ENCODE measurements around the gene MRPS27. TPM values are rescaled to one million over a fixed set of nuclear protein-coding genes. Genes with fewer than 3 reads are reported as not detected.

Gene MRPS27
- total and polyA plus RNA-seq, 2 of the 4 experiments (the other 2 are of a cell fraction) = 46.9 to 90.5 TPM

GRCh38 chr5:72210888-72211678 is 109.0 kb downstream of the MRPS27 start:
- peak overlapping the region; percentile 70 for H2AFZ ChIP-seq (replicated peaks; ENCODE audit: low read length, poor library complexity)
- peak overlapping the region; percentile 50 for H2AK9ac ChIP-seq (replicated peaks; ENCODE audit: low read depth, low read length, poor library complexity)
- ATAC-seq (ENCODE audit: low read depth) = peak; percentile 73
- peak overlapping the region; percentile 96 for H3K18ac ChIP-seq (ENCODE audit: low read depth, low read length)
- H4K5ac ChIP-seq (ENCODE audit: low read depth, low read length) = peak overlapping the region; percentile 72
- H3K9me3 ChIP-seq (ENCODE audit: control insufficient read depth, insufficient read depth, low read length) = no peaks in the 10 kb centered on the region
- WGBS, 2 experiments (ENCODE audit: extremely low coverage in 2 of 2, insufficient read length in 1 of 2) = 0% methylated on average over 1 of the region's 6 CpGs; no CpG with 5 or more reads in 1 of the 2 experiments
- in situ Hi-C loops (cut with MboI; ENCODE audit: low sequenced_read_pairs) = no loop called here
- peak overlapping the region; percentile 51; the same call in 1 of the 2 replicates for H3K56ac ChIP-seq (ENCODE audit: extremely low read depth, insufficient read depth, low read length)
- peaks cover 19% of the 10 kb centered on the region for H3K4me1 ChIP-seq (ENCODE audit: control insufficient read depth, insufficient read depth, low read length)
- CTCF ChIA-PET = no interaction called here
- peak overlapping the region; percentile 96 for H2BK5ac ChIP-seq (ENCODE audit: low read depth, low read length, poor library complexity, severe bottlenecking)
- peak overlapping the region; percentile 25; the same call in 1 of the 2 replicates for H3K4me3 ChIP-seq (ENCODE audit: insufficient read depth, low read depth, low read length)
- TF ChIP-seq SMC3 (IDR thresholded peaks at IDR 0.05; ENCODE audit: low read depth, low read length) (no peak), CEBPB (IDR thresholded peaks at IDR 0.05; ENCODE audit: low read depth, low read length) (peak; percentile 81), NFE2L2 (IDR thresholded peaks at IDR 0.05; ENCODE audit: low read depth, low read length) (no peak), BHLHE40 (IDR thresholded peaks at IDR 0.05; ENCODE audit: low read depth, low read length) (no peak), MAFK (IDR thresholded peaks at IDR 0.05; ENCODE audit: low read depth, low read length) (peak; percentile 58)
- H4K8ac ChIP-seq (ENCODE audit: low read depth in 2 of 2, low read length in 2 of 2) = peak overlapping the region in 1 of 2 experiments; percentile 81; a peak in 3 of 4 replicates
- peak overlapping the region; percentile 80 for H4K91ac ChIP-seq (ENCODE audit: insufficient read depth, low read depth, low read length)
- peak overlapping the region; percentile 84 for H2AK5ac ChIP-seq (ENCODE audit: low read depth, low read length)
- no TSS peak for BruUV-seq (replicated peaks)
- DNase-seq = peak; percentile 88
- peak overlapping the region; percentile 80 for H3K14ac ChIP-seq (replicated peaks; ENCODE audit: low read depth, low read length)
- intact Hi-C loops (cut with micrococcal nuclease) = no loop called here
- peak overlapping the region; percentile 74 for H3K27ac ChIP-seq (ENCODE audit: insufficient read depth, low read length)
- no peaks in the 10 kb centered on the region for H4K20me1 ChIP-seq (ENCODE audit: insufficient read depth, low read length)
- peak overlapping the region; percentile 78 for H2BK120ac ChIP-seq (ENCODE audit: low read depth, low read length)
- peak overlapping the region; percentile 94 for H3K4me2 ChIP-seq (ENCODE audit: low read depth, low read length)
- peak overlapping the region; percentile 93 for H3K4ac ChIP-seq (ENCODE audit: low read depth, low read length)
- H3K9me1 ChIP-seq (ENCODE audit: insufficient read depth, low read length) = peaks cover 12% of the 10 kb centered on the region
- peaks cover 7% of the 10 kb centered on the region for H3K36me3 ChIP-seq (ENCODE audit: control insufficient read depth, insufficient read depth, low read length)
- dilution Hi-C loops (cut with HindIII; ENCODE audit: low sequenced_read_pairs, unreplicated experiment) = no loop called here
- H2BK15ac ChIP-seq (ENCODE audit: low read depth, low read length) = peak overlapping the region; percentile 38; the same call in 1 of the 3 replicates
- peak overlapping the region; percentile 78 for H2BK20ac ChIP-seq (ENCODE audit: low read depth, low read length)
- POLR2A ChIA-PET (ENCODE audit: unreplicated experiment) = no interaction called here
- peaks cover 0 to 36% of the 10 kb centered on the region in 2 experiments; a peak in 3 of 4 replicates for H3K79me1 ChIP-seq (ENCODE audit: low read depth in 1 of 2, low read length in 2 of 2)
- peak overlapping the region; percentile 90 for H3K23ac ChIP-seq (ENCODE audit: low read depth, low read length)
- peak overlapping the region; percentile 25; the same call in 1 of the 2 replicates for H3K9ac ChIP-seq (ENCODE audit: low read depth, low read length)
- no peaks in the 10 kb centered on the region for H3K27me3 ChIP-seq (ENCODE audit: control insufficient read depth, insufficient read depth, low read length)
